ENCODE results near the gene PPP2R3B.
"Not testable (repeated sequence)": the region's sequence is repeated elsewhere in the genome, so short reads cannot be mapped to it uniquely, and the experiment has no call there.

The PPP2R3B gene

GRCh38 chrX:329291-329910, 57.3 kb downstream of the PPP2R3B start:
- no peak overlapping the region for H3K4me3 ChIP-seq (ENCODE audit: low read length)
- TF ChIP-seq CTCF (conservative IDR thresholded peaks at IDR 0.05; ENCODE audit: low read length), result no peak
- no peak for DNase-seq (ENCODE audit: low read depth)

- H3K4me3 ChIP-seq (ENCODE audit: low read length), result no peak overlapping the region
- TF ChIP-seq CTCF (conservative IDR thresholded peaks at IDR 0.05; ENCODE audit: low read length), result no peak
- no peak for DNase-seq (ENCODE audit: low read depth)
Observed at GRCh38 chrX:327660-328126, 59.0 kb downstream of the PPP2R3B start.

GRCh38 chrX:324664-325063, 62.0 kb downstream of the PPP2R3B start:
- not testable (repeated sequence) for H3K4me3 ChIP-seq (ENCODE audit: low read length)
- TF ChIP-seq CTCF (conservative IDR thresholded peaks at IDR 0.05; ENCODE audit: low read length), result peak; percentile 30

GRCh38 chrX:323721-324628, 62.7 kb downstream of the PPP2R3B start:
- H3K4me3 ChIP-seq (ENCODE audit: low read length), result no peak overlapping the region

More at GRCh38 chrX:324664-325063, 62.0 kb downstream of the PPP2R3B start:
- DNase-seq (ENCODE audit: low read depth), result peak; percentile 26

GRCh38 chrX:320126-320783, 66.5 kb downstream of the PPP2R3B start:
- peak overlapping the region; percentile 90 for H3K4me3 ChIP-seq (ENCODE audit: low read length)
- no peak for TF ChIP-seq CTCF (conservative IDR thresholded peaks at IDR 0.05; ENCODE audit: low read length)
- DNase-seq (ENCODE audit: low read depth), result no peak

More at GRCh38 chrX:323721-324628, 62.7 kb downstream of the PPP2R3B start:
- peak; percentile 34 for TF ChIP-seq CTCF (conservative IDR thresholded peaks at IDR 0.05; ENCODE audit: low read length)
- peak; percentile 63 for DNase-seq (ENCODE audit: low read depth)

GRCh38 chrX:319579-320125, 67.1 kb downstream of the PPP2R3B start:
- TF ChIP-seq CTCF (conservative IDR thresholded peaks at IDR 0.05; ENCODE audit: low read length), result no peak
- H3K4me3 ChIP-seq (ENCODE audit: low read length), result peak overlapping the region; percentile 90
- no peak for DNase-seq (ENCODE audit: low read depth)
